ENCODE results near the gene DDA1. TPM values are rescaled to one million over a fixed set of nuclear protein-coding genes. Genes with fewer than 3 reads are reported as not detected.

DDA1 gene
- total and polyA plus RNA-seq, 10 of the 15 experiments (the other 5 are each of a cell fraction or from before 2014, with no cell fraction given) = 0.76 to 71.0 (median 39.4) TPM

GRCh38 chr19:17309198-17309964, at the start of gene DDA1 (continued):
- TF ChIP-seq CUX1 (IDR thresholded peaks at IDR 0.05; ENCODE audit: insufficient replicate concordance, low read depth, low read length) (no peak), RELB (IDR thresholded peaks at IDR 0.05; ENCODE audit: low read depth) (peak; percentile 72), SPI1 (IDR thresholded peaks at IDR 0.05; ENCODE audit: borderline replicate concordance, insufficient read depth, low read depth, low read length) (peak; percentile 40; the same call in 1 of the 2 replicates), CREM (IDR thresholded peaks at IDR 0.05; ENCODE audit: low read depth) (peak; percentile 82), ZBTB40 (IDR thresholded peaks at IDR 0.05; ENCODE audit: borderline replicate concordance) (peak; percentile 92), MYB (IDR thresholded peaks at IDR 0.05; ENCODE audit: borderline replicate concordance, low read depth, low read length) (no peak), RAD21 (IDR thresholded peaks at IDR 0.05; ENCODE audit: insufficient read depth, low read depth, low read length) (no peak), DPF2 (IDR thresholded peaks at IDR 0.05) (no peak), TARDBP (IDR thresholded peaks at IDR 0.05; ENCODE audit: borderline replicate concordance) (peak; percentile 55; the same call in 1 of the 2 replicates), RELA (IDR thresholded peaks at IDR 0.05; ENCODE audit: borderline replicate concordance, partially characterized antibody) (peak; percentile 59), GATAD2B (conservative IDR thresholded peaks at IDR 0.05; ENCODE audit: low read depth) (0 out of 2 replicates have a peak, but pooled peaks have one; percentile 60), PAX8 (IDR thresholded peaks at IDR 0.05) (no peak), IRF5 (IDR thresholded peaks at IDR 0.05; ENCODE audit: borderline replicate concordance) (no peak)

Data from GM12878 (cell line).